RWPE1 (cell line): ENCODE results near the gene NOL7.

Experiments
- CTCF ChIA-PET: fragments of 350-600 bp; sonication (Branson Sonifier 250); formaldehyde crosslinking; extraction: SDS; loops from one replicate; lab custom pipeline; 2021; lab: Yijun Ruan, JAX
- POLR2A ChIA-PET: fragments of 400-600 bp; formaldehyde crosslinking; extraction: SDS; loops from one replicate; lab custom pipeline; 2020; ENCODE audit warnings: antibody characterized with exemption; ENCODE audit not compliant: low non-redundant PET; lab: Yijun Ruan, JAX
- DNase-seq: peaks from one replicate; pipeline ENCODE4 v3.0.0; 2012; ENCODE audit warnings: low spot score
- H3K27ac ChIP-seq: fragments of 450-650 bp; 2 replicates; pipeline ENCODE4 v1.5.1; 2017
- CTCF ChIP-seq: fragments of 450-650 bp; conservative IDR thresholded peaks from 2 replicates; pipeline ENCODE4 v1.5.1; 2017; ENCODE audit warnings: low read depth, mild to moderate bottlenecking

Gene NOL7

GRCh38 chr6:13614926-13615791 lies at the start of gene NOL7:
NOL7 (plus strand) TSS chr6:13615335; CDS start chr6:13615359, 24 bp downstream.
- ChIA-PET CTCF (interaction anchor here (0.6 to 1.1 kb wide), 13 partner anchors 9 to 1658 kb away, joined by 3 to 8 read pairs (median 3); partner anchors contain the start of gene SIRT5), POLR2A (interaction anchor here (1.0 to 1.4 kb wide), 3 partner anchors 8 to 41 kb away, joined by 3 to 5 read pairs (median 5); partner anchors contain the start of gene SIRT5)
- TF ChIP-seq CTCF: peak; percentile 90
- peak within 1 kb of the TSS; percentile 91 for H3K27ac ChIP-seq
- DNase-seq: peak; percentile 98

GRCh38 chr6:13565921-13566320 lies 49.2 kb upstream of the NOL7 start:
- POLR2A ChIA-PET: no interaction called here
- no peak overlapping the region for H3K27ac ChIP-seq
- CTCF ChIA-PET: interaction anchor here (0.7 kb wide), 1 partner anchor 630 kb away, joined by 4 read pairs; no protein-coding TSS in a partner anchor
- TF ChIP-seq CTCF: no peak
- DNase-seq: no peak

DNA sequence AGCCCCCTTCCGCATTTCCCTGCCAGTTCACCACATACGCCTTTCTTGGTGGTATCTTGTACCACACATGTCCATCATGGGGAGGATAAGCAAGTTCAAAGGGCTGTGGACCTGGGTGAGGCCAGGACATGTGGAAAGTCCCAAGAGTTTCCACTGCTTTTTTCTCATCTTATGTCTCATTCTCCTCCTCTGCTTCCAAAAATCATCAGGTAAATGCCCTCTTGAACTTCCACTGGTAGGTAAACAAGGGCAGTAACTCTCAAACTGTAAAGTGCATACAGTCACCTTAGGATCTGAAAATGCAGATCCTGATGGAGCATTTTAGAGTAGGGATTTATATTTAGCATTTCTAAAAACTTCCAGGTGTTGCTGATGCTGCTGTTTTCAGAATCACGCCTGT lies 48.6 kb upstream of the NOL7 start:
- ChIA-PET POLR2A (no interaction called here), CTCF (no interaction called here)
- H3K27ac ChIP-seq: no peak overlapping the region
- DNase-seq: no peak
- TF ChIP-seq CTCF: no peak

GRCh38 chr6:13568970-13569369 lies 46.2 kb upstream of the NOL7 start:
- TF ChIP-seq CTCF: no peak
- H3K27ac ChIP-seq: no peak overlapping the region
- DNase-seq: no peak
- POLR2A ChIA-PET: no interaction called here
- CTCF ChIA-PET: interaction anchor here (1.0 kb wide), 1 partner anchor 13 kb away, joined by 3 read pairs; no protein-coding TSS in a partner anchor

DNA sequence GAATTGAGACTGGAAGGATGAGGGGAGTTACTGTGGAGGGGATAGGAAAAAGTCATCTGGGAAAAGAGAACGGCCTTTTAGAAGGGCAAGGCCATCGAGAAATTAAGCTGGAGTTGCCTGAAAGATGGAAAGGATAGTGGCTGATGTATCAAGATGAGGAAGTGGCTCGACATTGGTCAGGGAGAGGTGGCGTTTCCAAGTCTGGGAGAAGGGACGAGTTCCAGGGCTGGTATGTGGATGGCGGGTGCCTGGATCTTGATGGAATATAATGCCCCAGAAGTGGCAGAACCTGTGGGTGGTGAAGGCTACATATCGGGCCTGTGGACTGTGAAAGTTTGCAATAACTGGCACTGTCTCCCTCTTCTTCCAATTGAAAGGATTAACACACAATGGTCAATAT lies 42.9 kb upstream of the NOL7 start:
- CTCF ChIA-PET: no interaction called here
- DNase-seq: no peak
- no peak for TF ChIP-seq CTCF
- H3K27ac ChIP-seq: no peak overlapping the region
- POLR2A ChIA-PET: no interaction called here

DNA sequence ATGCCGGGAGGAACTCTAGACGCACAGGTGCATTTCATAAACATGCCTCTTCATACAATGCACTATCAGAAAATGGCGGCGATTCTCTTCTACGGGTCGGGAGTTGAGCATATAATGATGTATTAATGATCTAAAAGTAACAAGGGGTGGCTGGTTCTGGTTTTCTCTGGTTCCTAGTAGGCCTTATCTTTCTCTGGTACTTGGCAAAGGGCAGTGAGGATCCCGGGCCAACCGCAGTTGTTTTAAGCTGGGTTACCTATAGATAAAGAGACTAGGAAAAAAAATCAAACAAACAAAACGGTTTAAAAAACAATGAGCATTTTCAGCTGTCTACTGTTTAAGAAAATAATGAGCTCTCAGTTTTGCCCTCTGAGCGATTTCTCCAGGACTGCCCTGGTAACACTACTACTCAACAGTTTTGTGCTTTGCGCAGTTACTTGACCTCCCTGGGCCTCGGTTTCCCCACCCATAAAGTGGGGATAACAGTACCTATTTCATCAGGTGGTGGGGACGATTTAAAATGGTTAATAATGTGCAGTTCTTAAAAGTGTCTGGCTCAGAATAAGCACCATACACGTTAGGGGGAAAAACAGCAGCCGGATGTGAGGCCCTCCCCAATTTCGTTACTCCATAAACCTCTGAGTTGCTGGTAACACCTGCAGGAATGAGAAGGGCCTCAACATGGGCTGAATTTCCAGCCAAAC lies 42.0 kb upstream of the NOL7 start:
- H3K27ac ChIP-seq: peak overlapping the region; percentile 97
- ChIA-PET POLR2A (interaction anchor here (0.9 kb wide), 1 partner anchor 11 kb away, joined by 3 read pairs; no protein-coding TSS in a partner anchor), CTCF (interaction anchor here (0.7 kb wide), 1 partner anchor 341 kb away, joined by 4 read pairs; no protein-coding TSS in a partner anchor)
- TF ChIP-seq CTCF: no peak
- no peak for DNase-seq
